CD4-positive, alpha-beta T cell treated with Interleukin-15 for 4 hours (primary cell): ENCODE data around the gene ZDHHC11.
A peak's percentile ranks its signal among the peaks of the same experiment; 100 is the strongest.
"Not testable (repeated sequence)": the region's sequence is repeated elsewhere in the genome, so short reads cannot be mapped to it uniquely, and the experiment has no call there.

Experiments
- DNase-seq: peaks from one replicate; pipeline ENCODE4 v3.0.0-alpha.2; 2020; ENCODE audit warnings: low spot score

ZDHHC11 gene

GRCh38 chr5:761059-761771 is 89.6 kb downstream of the ZDHHC11 start:
- DNase-seq: no peak

- no peak for DNase-seq
Observed at GRCh38 chr5:760363-761058, 90.3 kb downstream of the ZDHHC11 start.

- no peak for DNase-seq
Observed at GRCh38 chr5:759781-760362, 90.9 kb downstream of the ZDHHC11 start.

GRCh38 chr5:759111-759751 is 91.6 kb downstream of the ZDHHC11 start:
- peak; percentile 81 for DNase-seq

GRCh38 chr5:758698-759053 is 92.1 kb downstream of the ZDHHC11 start:
- DNase-seq: no peak

- peak; percentile 40 for DNase-seq
Observed at GRCh38 chr5:757931-758697, 92.7 kb downstream of the ZDHHC11 start.

GRCh38 chr5:757346-757930 is 93.3 kb downstream of the ZDHHC11 start:
- no peak for DNase-seq

GRCh38 chr5:756865-757345 is 93.9 kb downstream of the ZDHHC11 start:
- peak; percentile 33 for DNase-seq

- no peak for DNase-seq
Observed at GRCh38 chr5:756171-756570, 94.6 kb downstream of the ZDHHC11 start.

GRCh38 chr5:754143-754632 is 96.6 kb downstream of the ZDHHC11 start:
- peak; percentile 6 for DNase-seq

GRCh38 chr5:753567-754142 is 97.1 kb downstream of the ZDHHC11 start:
- not testable (repeated sequence) for DNase-seq

GRCh38 chr5:752532-753115 is 98.2 kb downstream of the ZDHHC11 start:
- DNase-seq: not testable (repeated sequence)

- not testable (repeated sequence) for DNase-seq
Observed at GRCh38 chr5:751992-752391, 98.8 kb downstream of the ZDHHC11 start.

GRCh38 chr5:751496-751895 is 99.3 kb downstream of the ZDHHC11 start:
- no peak for DNase-seq

GRCh38 chr5:750226-750625 is 100.6 kb downstream of the ZDHHC11 start:
- not testable (repeated sequence) for DNase-seq

GRCh38 chr5:749101-749670 is 101.6 kb downstream of the ZDHHC11 start:
- DNase-seq: no peak

GRCh38 chr5:748011-748980 is 102.5 kb downstream of the ZDHHC11 start:
- not testable (repeated sequence) for DNase-seq

- DNase-seq: not testable (repeated sequence)
Observed at GRCh38 chr5:747303-747844, 103.4 kb downstream of the ZDHHC11 start.
